ENCODE data around the gene PDE4B.

DNA sequence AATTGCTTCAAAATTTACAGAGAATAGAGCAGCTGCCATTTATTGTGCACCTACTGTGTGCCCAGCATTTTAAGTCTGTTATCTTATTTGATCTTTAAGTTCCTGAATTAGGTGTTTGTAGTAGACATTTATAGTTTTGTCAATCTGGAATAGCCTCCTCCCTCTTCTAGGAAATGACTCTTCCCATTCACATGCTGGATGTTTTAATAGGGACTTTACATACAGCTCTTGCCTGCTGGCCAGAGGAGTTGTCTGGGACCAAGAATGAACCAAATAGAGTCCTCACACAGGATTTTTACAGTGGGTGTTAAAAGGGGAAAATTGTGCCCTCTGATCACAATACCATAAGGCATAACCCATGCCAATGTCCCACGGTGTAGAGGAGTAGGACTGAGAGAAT lies 367.1 kb downstream of the PDE4B start:
- TF ChIP-seq PAX5 (IDR thresholded peaks at IDR 0.05; ENCODE audit: insufficient read depth, low read length, severe bottlenecking) (no peak), SPI1 (IDR thresholded peaks at IDR 0.05; ENCODE audit: low read depth, low read length) (no peak)
